K562 (cell line): Measurements from ENCODE around the gene BICC1. TPM values are rescaled to one million over a fixed set of nuclear protein-coding genes. Genes with fewer than 3 reads are reported as not detected.

Experiments used
- ATAC-seq: fragments of 200-7000 bp; cut with Tn5 transposase; 3 replicates; pipeline ENCODE4 v1.9.1; 2020; ENCODE audit warnings: moderate library complexity
- BruUV-seq: library from RNA; stranded (reverse); fragments of 400-500 nt; replicated peaks from 2 replicates; lab custom pipeline; 2021; lab: Mats Ljungman, UMichigan
- CTCF ChIA-PET: fragments of 300-600 bp; formaldehyde crosslinking; extraction: SDS; loops from one replicate; lab custom pipeline; 2021; ENCODE audit warnings: low intra/inter-chr PET ratio; lab: Yijun Ruan, JAX
- POLR2A ChIA-PET: fragments of 300-600, 350-650 bp; sonication (Branson Sonifier 250); formaldehyde crosslinking; extraction: SDS; loops from one replicate; lab custom pipeline; 2021; ENCODE audit warnings: antibody characterized with exemption, inconsistent platforms; lab: Yijun Ruan, JAX
- DNase-seq, 4 experiments: peaks; one replicate each; pipeline versions ENCODE4 v3.0.0 to v3.0.0-alpha.2; 2011 to 2018; ENCODE audit warnings: low spot score in 3 of 4, mixed read lengths in 3 of 4; ENCODE audit errors: extremely low read depth in 1 of 4
- FAIRE-seq: peaks from 2 replicates; lab custom pipeline; 2011; peaks lifted over from hg19 to GRCh38; lab: Jason Lieb, UNC
- H2AFZ ChIP-seq: 2 replicates; pipeline ENCODE4 v1.6.0; 2011; ENCODE audit warnings: low read depth, low read length, control low read depth, inconsistent platforms
- H3K27ac ChIP-seq: fragments of 200-600 bp; 3 replicates; pipeline ENCODE4 v1.8.0; 2011; ENCODE audit warnings: low read depth, mild to moderate bottlenecking, control low read depth, inconsistent platforms, low read length, moderate library complexity, mixed read lengths; ENCODE audit errors: extremely low read depth
- H3K27me3 ChIP-seq, 2 experiments: fragments of 300-600 bp in 1 of 2; 2 replicates in 1 of 2; 3 replicates in 1 of 2; pipeline versions ENCODE4 v1.6.0 to v1.8.0; 2011; ENCODE audit warnings: inconsistent platforms in 2 of 2, low read length in 2 of 2, mild to moderate bottlenecking in 1 of 2, mixed read lengths in 1 of 2, moderate library complexity in 1 of 2; ENCODE audit not compliant: control insufficient read depth in 2 of 2, insufficient read depth in 2 of 2
- H3K36me3 ChIP-seq: fragments of 300-600 bp; 3 replicates; pipeline ENCODE4 v1.8.0; 2011; ENCODE audit warnings: mild to moderate bottlenecking, low read length, inconsistent platforms; ENCODE audit not compliant: control insufficient read depth, insufficient read depth
- H3K4me1 ChIP-seq, 2 experiments: fragments of 200-600 bp in 1 of 2; replicated peaks in 1 of 2; 2 replicates in 1 of 2; 3 replicates in 1 of 2; pipeline versions ENCODE4 v1.5.1 to v1.8.0; 2011; ENCODE audit warnings: inconsistent platforms in 2 of 2, low read length in 2 of 2, mild to moderate bottlenecking in 1 of 2, mixed read lengths in 1 of 2, moderate library complexity in 1 of 2; ENCODE audit not compliant: control insufficient read depth in 2 of 2, insufficient read depth in 2 of 2
- H3K4me2 ChIP-seq: 2 replicates; pipeline ENCODE4 v1.6.1; 2011; ENCODE audit warnings: low read length, control low read depth, inconsistent platforms, mixed read lengths; ENCODE audit not compliant: insufficient read depth
- H3K4me3 ChIP-seq: fragments of 200-600 bp; sonication (generic), shearing (Covaris generic); 2 replicates; pipeline ENCODE4 v1.5.1; 2016; ENCODE audit warnings: control low read depth, inconsistent platforms
- H3K79me2 ChIP-seq: fragments of 200-600 bp; 3 replicates; pipeline ENCODE4 v1.8.0; 2011; ENCODE audit warnings: low read length, inconsistent platforms; ENCODE audit not compliant: control insufficient read depth, insufficient read depth
- H3K9ac ChIP-seq, 2 experiments: 2 replicates each; pipeline versions ENCODE4 v1.6.0 to v1.6.1; 2011; ENCODE audit warnings: low read depth in 2 of 2, low read length in 2 of 2, control low read depth in 1 of 2, inconsistent platforms in 1 of 2, mild to moderate bottlenecking in 1 of 2, mixed read lengths in 1 of 2; ENCODE audit not compliant: insufficient read depth in 1 of 2
- H3K9me1 ChIP-seq: one replicate; pipeline ENCODE4 v1.6.0; 2011; ENCODE audit warnings: inconsistent platforms, mild to moderate bottlenecking, low read length, moderate library complexity; ENCODE audit not compliant: control insufficient read depth, insufficient read depth
- H3K9me3 ChIP-seq: replicated peaks from 2 replicates; pipeline ENCODE4 v1.5.1; 2011; ENCODE audit warnings: low read depth, low read length, inconsistent platforms; ENCODE audit not compliant: control insufficient read depth, insufficient read depth
- H4K20me1 ChIP-seq: replicated peaks from 2 replicates; pipeline ENCODE4 v1.6.1; 2011; ENCODE audit warnings: low read length, inconsistent platforms, mixed read lengths; ENCODE audit not compliant: control insufficient read depth, insufficient read depth
- NFXL1 ChIP-seq: fragments of 450-650 bp; formaldehyde crosslinking; IDR thresholded peaks from 2 replicates; pipeline ENCODE4 v1.4.0; 2021; ENCODE audit warnings: mild to moderate bottlenecking
- NR2C1 ChIP-seq, 2 experiments: fragments of 450-650 bp; IDR thresholded peaks; 2 replicates each; pipeline ENCODE4 v1.6.1; 2017; ENCODE audit warnings: mild to moderate bottlenecking in 2 of 2, antibody characterized with exemption in 1 of 2, inconsistent platforms in 1 of 2, missing compliant biosample characterization in 1 of 2, missing genetic modification characterization in 1 of 2
- POLR3G ChIP-seq: IDR thresholded peaks from 2 replicates; pipeline ENCODE4 v1.6.1; 2011; ENCODE audit not compliant: insufficient read length, insufficient replicate concordance; ENCODE audit errors: extremely low read depth
- WGBS: fragments of 100-300 bp; shearing (Covaris generic); methylation state at CpG from one replicate; pipeline ENCODE4 v1.1.6; 2016; ENCODE audit warnings: low coverage, mixed read lengths; ENCODE audit not compliant: insufficient coverage; ENCODE audit errors: missing lambda C conversion rate; 5-methylcytosine and 5-hydroxymethylcytosine counted together
- in situ Hi-C: fragments of 300-500 bp; cut with MboI; formaldehyde crosslinking; loops from 4 replicates; pipeline ENCODE4 v1.15.0; 2018; ENCODE audit warnings: inconsistent platforms, mixed read lengths
- intact Hi-C: fragments of 100-400 bp; cut with micrococcal nuclease; formaldehyde crosslinking; loops from 2 replicates; pipeline ENCODE4 v1.14.2; 2022
- polyA plus RNA-seq, 8 experiments: library from polyadenylated mRNA; depleted of rRNA in 4 of 8; stranded (reverse) in 5 of 8; unstranded in 3 of 8; fragments of >200 nt; fragmentation: Nextera tagmentation in 2 of 8; fragmentation: Illumina TruSeq in 1 of 8; extraction: Ambion mirVana in 2 of 8; extraction: Trizol in 1 of 8; gene quantifications; 2 replicates each; pipeline versions ENCODE4 v1.2.1 to v1.2.3, GENCODE V29; 2011 to 2014; ENCODE audit warnings: inconsistent platforms in 1 of 8, missing spikeins in 1 of 8
- total RNA-seq, 7 experiments: library from RNA; depleted of rRNA in 6 of 7; stranded (reverse); fragments of >200 nt in 6 of 7; fragmentation: Illumina TruSeq in 2 of 7; extraction: Trizol in 2 of 7; gene quantifications; 2 replicates each; pipeline versions ENCODE4 v1.2.1 to v1.2.3, GENCODE V29; 2011 to 2021; ENCODE audit warnings: low replicate concordance in 1 of 7
- TF ChIP-seq, protein P1 (sequence below), 2 experiments: fragments of 450-650 bp; conservative IDR thresholded peaks; 2 replicates each; pipeline ENCODE4 v1.6.1; 2017; ENCODE audit warnings: mild to moderate bottlenecking in 2 of 2, moderate library complexity in 2 of 2

Gene BICC1
- total and polyA plus RNA-seq, 9 of the 15 experiments (the other 6 are each of a cell fraction or from before 2014, with no cell fraction given) = not detected

DNA sequence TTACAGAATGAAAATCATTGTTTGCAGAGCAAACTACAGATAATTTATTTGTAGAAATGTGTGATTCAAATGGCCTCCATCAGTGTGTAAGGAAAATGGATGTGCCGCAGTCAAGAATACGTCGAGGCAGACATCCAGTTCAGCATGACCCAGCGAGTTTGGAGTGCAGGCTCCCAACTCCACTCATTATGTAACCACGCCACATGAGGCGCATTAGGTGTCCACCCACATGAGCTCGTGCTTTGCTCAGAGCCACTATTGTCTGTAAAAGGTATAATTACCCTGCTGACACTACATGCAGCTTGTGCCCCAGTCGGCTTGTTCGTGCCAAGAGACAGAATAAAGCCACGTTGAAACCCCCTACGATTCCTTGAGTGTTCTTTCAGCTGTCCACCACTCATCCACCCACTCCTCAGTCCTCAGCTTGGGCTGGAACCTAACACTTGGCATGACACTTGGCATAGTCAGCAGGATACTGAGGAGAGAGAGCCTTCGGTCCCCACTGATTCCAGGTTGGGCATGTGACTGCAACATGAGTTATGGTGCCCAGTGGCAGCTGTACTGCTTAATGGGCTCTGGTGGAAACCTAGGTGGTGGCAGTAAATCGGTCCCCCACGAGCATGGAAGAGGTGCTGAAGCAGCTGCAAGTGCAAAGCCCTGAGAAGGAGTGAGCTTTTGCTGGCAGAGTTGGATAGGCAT, 102.7 kb downstream of the BICC1 start:
- no peaks in the 10 kb centered on the region for H3K27me3 ChIP-seq
- no peak for FAIRE-seq
- H3K9me1 ChIP-seq = no peaks in the 10 kb centered on the region
- no peak for DNase-seq
- no peak overlapping the region for H3K4me3 ChIP-seq
- H3K36me3 ChIP-seq = no peaks in the 10 kb centered on the region
- no peaks in the 10 kb centered on the region for H4K20me1 ChIP-seq
- POLR2A ChIA-PET = no interaction called here
- no TSS peak for BruUV-seq
- H3K27ac ChIP-seq = no peak overlapping the region
- in situ Hi-C loops = no loop called here
- H3K9me3 ChIP-seq = no peaks in the 10 kb centered on the region
- no peak for TF ChIP-seq NFXL1 (CRISPR knock-in tag)
- no peak for TF ChIP-seq NR2C1 (IDR thresholded peaks at IDR 0.05)
- no peak for TF ChIP-seq NR2C1 (tag; IDR thresholded peaks at IDR 0.05)
- CTCF ChIA-PET = no interaction called here
- no peak overlapping the region for H2AFZ ChIP-seq
- H3K79me2 ChIP-seq = no peaks in the 10 kb centered on the region
- no peak overlapping the region for H3K4me2 ChIP-seq
- no peak overlapping the region for H3K9ac ChIP-seq
- ATAC-seq = no peak
- WGBS = under 1% methylated on average over 14 of the region's 14 CpGs
- H3K4me1 ChIP-seq = no peaks in the 10 kb centered on the region
- intact Hi-C loops = no loop called here

DNA sequence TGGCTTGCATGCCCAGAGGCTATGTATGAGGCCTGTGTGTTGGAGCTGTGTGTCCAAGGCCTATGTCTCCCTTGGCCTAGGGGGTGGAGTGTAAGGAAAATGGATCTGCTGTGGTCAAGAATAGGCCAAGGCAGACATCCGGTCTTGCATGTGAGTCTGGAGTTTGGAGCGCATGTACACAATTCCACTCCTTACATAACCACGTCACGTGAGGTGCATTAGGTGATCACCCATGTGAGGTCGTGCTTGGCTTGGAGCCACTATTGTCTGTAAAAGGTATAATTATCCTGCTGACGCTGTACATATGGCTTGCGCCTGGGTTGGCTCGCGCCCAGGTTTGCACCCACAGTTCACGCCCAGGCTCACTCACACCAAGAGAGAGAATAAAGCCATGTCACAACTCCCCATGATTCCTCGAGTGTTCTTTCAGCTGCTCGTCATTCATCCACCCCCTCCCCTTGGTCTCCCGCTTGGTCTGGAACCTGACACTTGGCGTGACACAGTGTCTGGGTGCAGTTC, 105.5 kb downstream of the BICC1 start:
- ATAC-seq (no peak), DNase-seq (no peak), FAIRE-seq (no peak)
- BruUV-seq = no TSS peak
- POLR2A ChIA-PET = interaction anchor here (0.6 kb wide), 1 partner anchor 43 kb away, joined by 3 read pairs; no protein-coding TSS in a partner anchor
- H2AFZ ChIP-seq = no peak overlapping the region
- H3K79me2 ChIP-seq = no peaks in the 10 kb centered on the region
- no peaks in the 10 kb centered on the region for H4K20me1 ChIP-seq
- no peak overlapping the region for H3K4me2 ChIP-seq
- H3K9me1 ChIP-seq = no peaks in the 10 kb centered on the region
- CTCF ChIA-PET = no interaction called here
- no peak overlapping the region for H3K9ac ChIP-seq
- intact Hi-C loops (no loop called here), in situ Hi-C loops (no loop called here)
- H3K36me3 ChIP-seq = no peaks in the 10 kb centered on the region
- no peaks in the 10 kb centered on the region for H3K4me1 ChIP-seq
- 10% methylated on average over 14 of the region's 14 CpGs for WGBS
- TF ChIP-seq, protein P1, sequence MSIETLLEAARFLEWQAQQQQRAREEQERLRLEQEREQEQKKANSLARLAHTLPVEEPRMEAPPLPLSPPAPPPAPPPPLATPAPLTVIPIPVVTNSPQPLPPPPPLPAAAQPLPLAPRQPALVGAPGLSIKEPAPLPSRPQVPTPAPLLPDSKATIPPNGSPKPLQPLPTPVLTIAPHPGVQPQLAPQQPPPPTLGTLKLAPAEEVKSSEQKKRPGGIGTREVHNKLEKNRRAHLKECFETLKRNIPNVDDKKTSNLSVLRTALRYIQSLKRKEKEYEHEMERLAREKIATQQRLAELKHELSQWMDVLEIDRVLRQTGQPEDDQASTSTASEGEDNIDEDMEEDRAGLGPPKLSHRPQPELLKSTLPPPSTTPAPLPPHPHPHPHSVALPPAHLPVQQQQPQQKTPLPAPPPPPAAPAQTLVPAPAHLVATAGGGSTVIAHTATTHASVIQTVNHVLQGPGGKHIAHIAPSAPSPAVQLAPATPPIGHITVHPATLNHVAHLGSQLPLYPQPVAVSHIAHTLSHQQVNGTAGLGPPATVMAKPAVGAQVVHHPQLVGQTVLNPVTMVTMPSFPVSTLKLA (conservative IDR thresholded peaks at IDR 0.05) = no peak
- no peak for TF ChIP-seq POLR3G
- no peak overlapping the region for H3K4me3 ChIP-seq
- H3K27me3 ChIP-seq = no peaks in the 10 kb centered on the region
- no peak overlapping the region for H3K27ac ChIP-seq
- H3K9me3 ChIP-seq = no peaks in the 10 kb centered on the region
